HEK293 (cell line): ENCODE measurements around the gene OSBPL10.

Experiments used
- CTCF ChIA-PET: fragments of 350-600 bp; formaldehyde crosslinking; extraction: SDS; loops from one replicate; lab custom pipeline; 2021; ENCODE audit warnings: antibody characterized with exemption; lab: Yijun Ruan, JAX
- POLR2A ChIA-PET: fragments of 300-600 bp; formaldehyde crosslinking; extraction: SDS; loops from one replicate; lab custom pipeline; 2020; ENCODE audit warnings: antibody characterized with exemption, inconsistent platforms; lab: Yijun Ruan, JAX
- H3K27ac ChIP-seq: fragments of 200-500 bp; sonication (Bioruptor generic); 2 replicates; pipeline ENCODE4 v1.5.1; 2014; ENCODE audit warnings: low read depth, low read length, control low read depth, inconsistent platforms; ENCODE audit errors: extremely low read depth
- H3K36me3 ChIP-seq, 2 experiments: fragments of 200-500 bp in 1 of 2; sonication (Bioruptor generic) in 1 of 2; 1 replicate in 1 of 2; 2 replicates in 1 of 2; pipeline ENCODE4 v1.5.1; 2014 to 2017; ENCODE audit warnings: inconsistent platforms in 2 of 2, low read length in 2 of 2; ENCODE audit not compliant: control insufficient read depth in 2 of 2, insufficient read depth in 1 of 2
- H3K4me1 ChIP-seq: fragments of 200-500 bp; sonication (Bioruptor generic); 2 replicates; pipeline ENCODE4 v1.5.1; 2014; ENCODE audit warnings: mild to moderate bottlenecking, low read length, inconsistent platforms; ENCODE audit not compliant: control insufficient read depth, insufficient read depth
- H3K4me3 ChIP-seq: 2 replicates; pipeline ENCODE4 v1.5.1; 2011; ENCODE audit warnings: low read depth, mild to moderate bottlenecking, control low read depth, low read length, moderate library complexity
- H3K9me3 ChIP-seq: fragments of 200-500 bp; sonication (Bioruptor generic); 2 replicates; pipeline ENCODE4 v1.5.1; 2014; ENCODE audit warnings: low read depth, low read length, inconsistent platforms; ENCODE audit not compliant: control insufficient read depth, insufficient read depth
- HOXC10 ChIP-seq: sonication (generic); formaldehyde crosslinking; IDR thresholded peaks from 2 replicates; pipeline ENCODE4 v1.8.1; 2023; ENCODE audit warnings: mild to moderate bottlenecking, missing genetic modification reagents
- INSM2 ChIP-seq: fragments of 450-650 bp; formaldehyde crosslinking; IDR thresholded peaks from 2 replicates; pipeline ENCODE4 v1.5.1; 2016; ENCODE audit warnings: missing biosample characterization, missing genetic modification characterization
- PRDM2 ChIP-seq: fragments of 450-650 bp; formaldehyde crosslinking; IDR thresholded peaks from 2 replicates; pipeline ENCODE4 v1.5.1; 2016; ENCODE audit warnings: missing biosample characterization, missing genetic modification characterization, borderline replicate concordance
- SP3 ChIP-seq: fragments of 450-650 bp; formaldehyde crosslinking; IDR thresholded peaks from 2 replicates; pipeline ENCODE4 v1.5.1; 2016; ENCODE audit warnings: missing biosample characterization, missing genetic modification characterization
- YY1 ChIP-seq: fragments of 450-650 bp; formaldehyde crosslinking; IDR thresholded peaks from 2 replicates; pipeline ENCODE4 v1.5.1; 2018; ENCODE audit warnings: missing biosample characterization, missing genetic modification characterization
- ZBTB44 ChIP-seq: fragments of 450-650 bp; IDR thresholded peaks from 2 replicates; pipeline ENCODE4 v1.5.1; 2018; ENCODE audit warnings: missing biosample characterization, mild to moderate bottlenecking, missing genetic modification characterization
- ZBTB48 ChIP-seq: fragments of 450-650 bp; formaldehyde crosslinking; IDR thresholded peaks from 2 replicates; pipeline ENCODE4 v1.5.1; 2016; ENCODE audit warnings: missing biosample characterization, missing genetic modification characterization
- ZEB2 ChIP-seq: fragments of 450-650 bp; formaldehyde crosslinking; IDR thresholded peaks from 2 replicates; pipeline ENCODE4 v1.5.1; 2016; ENCODE audit warnings: missing biosample characterization, missing genetic modification characterization
- ZFP3 ChIP-seq: fragments of 450-650 bp; formaldehyde crosslinking; IDR thresholded peaks from 2 replicates; pipeline ENCODE4 v1.5.1; 2016; ENCODE audit warnings: low read depth, missing biosample characterization, missing genetic modification characterization
- ZFP69B ChIP-seq: fragments of 450-650 bp; formaldehyde crosslinking; IDR thresholded peaks from 2 replicates; pipeline ENCODE4 v1.5.1; 2016; ENCODE audit warnings: missing biosample characterization, missing genetic modification characterization
- ZNF132 ChIP-seq: fragments of 450-650 bp; formaldehyde crosslinking; IDR thresholded peaks from 2 replicates; pipeline ENCODE4 v1.5.1; 2017; ENCODE audit warnings: missing biosample characterization, missing genetic modification characterization, borderline replicate concordance
- ZNF133 ChIP-seq: fragments of 450-650 bp; formaldehyde crosslinking; IDR thresholded peaks from 2 replicates; pipeline ENCODE4 v1.5.1; 2016; ENCODE audit warnings: missing biosample characterization, missing genetic modification characterization
- ZNF157 ChIP-seq: fragments of 450-650 bp; formaldehyde crosslinking; IDR thresholded peaks from 2 replicates; pipeline ENCODE4 v1.5.1; 2016; ENCODE audit warnings: missing biosample characterization, missing genetic modification characterization
- ZNF280D ChIP-seq: fragments of 450-650 bp; formaldehyde crosslinking; IDR thresholded peaks from 2 replicates; pipeline ENCODE4 v1.5.1; 2016; ENCODE audit warnings: missing biosample characterization, missing genetic modification characterization
- ZNF423 ChIP-seq: fragments of 450-650 bp; formaldehyde crosslinking; IDR thresholded peaks from 2 replicates; pipeline ENCODE4 v1.5.1; 2016; ENCODE audit warnings: missing biosample characterization, missing genetic modification characterization
- ZNF510 ChIP-seq: fragments of 450-650 bp; formaldehyde crosslinking; IDR thresholded peaks from 2 replicates; pipeline ENCODE4 v1.5.1; 2018; ENCODE audit warnings: mild to moderate bottlenecking, missing genetic modification characterization, missing biosample characterization; ENCODE audit not compliant: insufficient replicate concordance
- ZNF549 ChIP-seq: fragments of 450-650 bp; IDR thresholded peaks from 2 replicates; pipeline ENCODE4 v1.5.1; 2018; ENCODE audit warnings: missing biosample characterization, missing genetic modification characterization, mild to moderate bottlenecking, inconsistent platforms, moderate library complexity
- ZNF830 ChIP-seq: fragments of 450-650 bp; IDR thresholded peaks from 2 replicates; pipeline ENCODE4 v1.5.0; 2018; ENCODE audit warnings: missing biosample characterization, missing genetic modification characterization, low read depth, mild to moderate bottlenecking, moderate library complexity

The OSBPL10 gene

GRCh38 chr3:31929826-31930502 lies 51.1 kb downstream of the OSBPL10 start:
- no peak for TF ChIP-seq HOXC10 (CRISPR knock-in tag)
- TF ChIP-seq ZFP69B, result no peak
- TF ChIP-seq ZNF280D (tag by site-specific recombination), result no peak
- no peak for TF ChIP-seq ZFP3 (tag by site-specific recombination)
- no peak for TF ChIP-seq ZNF133 (tag by site-specific recombination)
- no peak for TF ChIP-seq SP3 (tag by site-specific recombination)
- TF ChIP-seq ZEB2 (tag by site-specific recombination), result no peak
- no peak for TF ChIP-seq ZBTB44 (tag by site-specific recombination)
- TF ChIP-seq ZNF510 (tag by site-specific recombination), result no peak
- TF ChIP-seq YY1 (tag by site-specific recombination), result no peak
- no peak for TF ChIP-seq ZBTB48
- TF ChIP-seq ZNF157 (tag by site-specific recombination), result no peak
- no peak for TF ChIP-seq PRDM2 (tag by site-specific recombination)
- no peak for TF ChIP-seq ZNF132
- ChIA-PET POLR2A (no interaction called here), CTCF (interaction anchor here (0.6 kb wide), 1 partner anchor 22 kb away, joined by 3 read pairs; no protein-coding TSS in a partner anchor)
- Histone ChIP-seq H3K4me1 (peaks cover 3% of the 10 kb centered on the region; the same call in 1 of the 2 replicates), H3K9me3 (no peaks in the 10 kb centered on the region), H3K27ac (no peak overlapping the region), H3K4me3 (no peak overlapping the region), H3K36me3 (no peaks in the 10 kb centered on the region)

GRCh38 chr3:31927811-31928210 lies 53.3 kb downstream of the OSBPL10 start:
- no peak overlapping the region for H3K4me3 ChIP-seq
- TF ChIP-seq ZNF423 (tag by site-specific recombination) (no peak), ZNF549 (tag by site-specific recombination) (no peak), INSM2 (tag by site-specific recombination) (no peak), ZNF830 (tag by site-specific recombination) (no peak)
- H3K27ac ChIP-seq, result no peak overlapping the region
- POLR2A ChIA-PET, result no interaction called here
- H3K4me1 ChIP-seq, result no peaks in the 10 kb centered on the region
- H3K36me3 ChIP-seq, result no peaks in the 10 kb centered on the region
- no peaks in the 10 kb centered on the region for H3K9me3 ChIP-seq
- CTCF ChIA-PET, result interaction anchor here (0.7 kb wide), 2 partner anchors 22 to 277 kb away, joined by 3 read pairs; no protein-coding TSS in a partner anchor
